GM12892 (cell line): Measurements from ENCODE around the gene CGNL1.

Experiments used
- POLR2A ChIP-seq: IDR thresholded peaks from 2 replicates; pipeline ENCODE4 v1.6.1; 2011; ENCODE audit warnings: low read depth, low read length, control low read depth
- TAF1 ChIP-seq: IDR thresholded peaks from 2 replicates; pipeline ENCODE4 v1.6.1; 2011; ENCODE audit warnings: low read depth, mild to moderate bottlenecking, control low read depth, low read length, borderline replicate concordance

GRCh38 chr15:57382215-57382614, 5.9 kb downstream of the CGNL1 start:
- TF ChIP-seq POLR2A (no peak), TAF1 (no peak)
